Tibial nerve (tissue), 4 donors: ENCODE data around the gene ZNF787.

Experiments used
- EP300 ChIP-seq, 2 donors: sonication (generic); formaldehyde crosslinking; IDR thresholded peaks; one replicate each; pipeline ENCODE4 v1.6.1; 2017; ENCODE audit warnings: antibody characterized with exemption in 2 of 2, mild to moderate bottlenecking in 1 of 2
- POLR2A ChIP-seq, 2 donors: fragments of 450-650 bp; IDR thresholded peaks; one replicate each; pipeline ENCODE4 v1.6.1; 2017; ENCODE audit warnings: antibody characterized with exemption in 2 of 2, mild to moderate bottlenecking in 2 of 2, moderate library complexity in 2 of 2
- TF ChIP-seq, protein P1 (sequence below), 5 experiments: fragments of 200-600 bp in 3 of 5; fragments of 450-650 bp in 2 of 5; sonication (generic) in 3 of 5; IDR thresholded peaks; one replicate each; pipeline ENCODE4 v1.5.1; 2016 to 2019; ENCODE audit warnings: antibody characterized with exemption in 5 of 5, mild to moderate bottlenecking in 3 of 5, moderate library complexity in 2 of 5

DNA sequence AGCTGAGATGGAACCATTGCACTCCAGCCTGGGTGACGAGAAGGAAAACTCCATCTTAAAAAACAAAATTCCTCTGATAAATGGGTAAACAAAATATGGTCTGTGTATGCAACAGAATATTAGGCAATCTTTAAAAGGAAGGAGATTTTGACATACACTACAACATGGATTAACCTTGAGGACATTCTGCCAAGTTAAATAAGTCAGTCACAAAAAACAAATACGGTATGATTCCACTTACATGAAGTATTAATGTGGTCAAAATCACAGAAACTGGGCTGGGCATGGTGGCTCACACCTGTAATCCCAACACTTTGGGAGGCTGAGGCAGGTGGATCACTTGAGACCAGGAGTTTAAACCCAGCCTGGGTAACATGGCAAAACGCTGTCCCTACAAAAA lies 17.0 kb upstream of the ZNF787 start:
- TF ChIP-seq, protein P1, sequence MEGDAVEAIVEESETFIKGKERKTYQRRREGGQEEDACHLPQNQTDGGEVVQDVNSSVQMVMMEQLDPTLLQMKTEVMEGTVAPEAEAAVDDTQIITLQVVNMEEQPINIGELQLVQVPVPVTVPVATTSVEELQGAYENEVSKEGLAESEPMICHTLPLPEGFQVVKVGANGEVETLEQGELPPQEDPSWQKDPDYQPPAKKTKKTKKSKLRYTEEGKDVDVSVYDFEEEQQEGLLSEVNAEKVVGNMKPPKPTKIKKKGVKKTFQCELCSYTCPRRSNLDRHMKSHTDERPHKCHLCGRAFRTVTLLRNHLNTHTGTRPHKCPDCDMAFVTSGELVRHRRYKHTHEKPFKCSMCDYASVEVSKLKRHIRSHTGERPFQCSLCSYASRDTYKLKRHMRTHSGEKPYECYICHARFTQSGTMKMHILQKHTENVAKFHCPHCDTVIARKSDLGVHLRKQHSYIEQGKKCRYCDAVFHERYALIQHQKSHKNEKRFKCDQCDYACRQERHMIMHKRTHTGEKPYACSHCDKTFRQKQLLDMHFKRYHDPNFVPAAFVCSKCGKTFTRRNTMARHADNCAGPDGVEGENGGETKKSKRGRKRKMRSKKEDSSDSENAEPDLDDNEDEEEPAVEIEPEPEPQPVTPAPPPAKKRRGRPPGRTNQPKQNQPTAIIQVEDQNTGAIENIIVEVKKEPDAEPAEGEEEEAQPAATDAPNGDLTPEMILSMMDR (IDR thresholded peaks at IDR 0.05) = no peak
- TF ChIP-seq POLR2A (IDR thresholded peaks at IDR 0.05) = no peak
- no peak for TF ChIP-seq EP300 (IDR thresholded peaks at IDR 0.05)
